GM12892 (cell line): Measurements from ENCODE around the gene KIF2A.

Experiments used
- POLR2A ChIP-seq: IDR thresholded peaks from 2 replicates; pipeline ENCODE4 v1.6.1; 2011; ENCODE audit warnings: low read depth, low read length, control low read depth
- POLR2AphosphoS5 ChIP-seq: IDR thresholded peaks from 2 replicates; pipeline ENCODE4 v1.6.1; 2011; ENCODE audit warnings: low read depth, low read length, control low read depth

DNA sequence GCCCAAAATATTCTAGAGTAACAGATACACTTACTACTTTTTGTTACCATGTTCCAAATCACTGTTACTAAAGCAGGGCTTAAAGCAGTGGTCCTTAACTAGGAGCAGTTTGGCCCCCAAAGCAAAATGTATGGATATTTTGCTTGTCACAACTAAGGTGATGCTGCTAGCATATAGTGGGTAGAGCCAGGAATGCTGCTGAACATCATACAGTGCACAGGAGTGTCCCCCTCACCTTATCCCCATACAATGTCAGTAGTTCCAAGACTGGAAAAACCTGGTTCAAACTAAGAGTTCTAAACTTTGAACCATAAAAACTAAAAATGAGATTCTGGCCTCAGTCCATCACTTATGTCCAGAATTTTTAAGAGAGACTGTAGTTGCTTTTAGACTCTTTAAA lies 69.6 kb downstream of the KIF2A start:
- TF ChIP-seq POLR2A (no peak), POLR2AphosphoS5 (no peak)
